PFSK-1 (cell line): ENCODE data around the gene MDGA2.

Experiments
- FOXP2 ChIP-seq: optimal IDR thresholded peaks from 2 replicates; pipeline ENCODE3; 2011; ENCODE audit warnings: borderline replicate concordance, control low read depth, inconsistent platforms; ENCODE audit not compliant: insufficient read depth; ENCODE audit errors: extremely low read length, extremely low read depth
- POLR2AphosphoS5 ChIP-seq: IDR thresholded peaks from 2 replicates; pipeline ENCODE4 v1.6.1; 2012; ENCODE audit warnings: low read depth, mild to moderate bottlenecking, control low read depth, low read length, moderate library complexity
- SIN3A ChIP-seq: IDR thresholded peaks from 2 replicates; pipeline ENCODE4 v1.6.1; 2012; ENCODE audit warnings: mild to moderate bottlenecking, low read length, moderate library complexity, borderline replicate concordance; ENCODE audit not compliant: insufficient read depth
- TAF1 ChIP-seq: IDR thresholded peaks from 2 replicates; pipeline ENCODE4 v1.6.1; 2012; ENCODE audit warnings: low read length, control low read depth, borderline replicate concordance; ENCODE audit not compliant: insufficient read depth
- TF ChIP-seq, protein P1 (sequence below), 2 experiments: IDR thresholded peaks; 2 replicates each; pipeline versions ENCODE4 v1.6.1 to v1.8.0; 2011 to 2012; ENCODE audit warnings: low read depth in 2 of 2, low read length in 2 of 2, control low read depth in 1 of 2, inconsistent platforms in 1 of 2, mild to moderate bottlenecking in 1 of 2, moderate library complexity in 1 of 2; ENCODE audit not compliant: insufficient read depth in 1 of 2

MDGA2 gene

DNA sequence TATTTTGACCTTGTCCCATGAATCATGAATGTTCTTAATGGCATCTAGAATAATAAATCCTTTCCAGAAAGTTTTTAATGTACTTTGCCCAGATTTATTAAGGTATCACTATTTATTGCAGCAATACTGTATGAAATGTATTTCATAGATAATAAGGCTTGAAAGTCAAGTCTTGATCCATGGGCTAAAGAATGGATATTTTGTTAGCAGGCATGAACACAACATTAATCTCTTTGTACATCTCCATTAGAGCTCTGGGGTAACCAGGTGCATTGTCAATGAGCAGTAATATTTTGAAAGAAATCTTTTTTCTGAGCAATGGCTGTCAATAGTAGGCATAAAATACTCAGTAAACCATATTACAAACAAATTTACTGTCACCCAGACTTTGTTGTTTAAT, 882.3 kb downstream of the MDGA2 start:
- TF ChIP-seq POLR2AphosphoS5 (no peak), SIN3A (no peak), FOXP2 (no peak), TAF1 (no peak)
- TF ChIP-seq, protein P1, sequence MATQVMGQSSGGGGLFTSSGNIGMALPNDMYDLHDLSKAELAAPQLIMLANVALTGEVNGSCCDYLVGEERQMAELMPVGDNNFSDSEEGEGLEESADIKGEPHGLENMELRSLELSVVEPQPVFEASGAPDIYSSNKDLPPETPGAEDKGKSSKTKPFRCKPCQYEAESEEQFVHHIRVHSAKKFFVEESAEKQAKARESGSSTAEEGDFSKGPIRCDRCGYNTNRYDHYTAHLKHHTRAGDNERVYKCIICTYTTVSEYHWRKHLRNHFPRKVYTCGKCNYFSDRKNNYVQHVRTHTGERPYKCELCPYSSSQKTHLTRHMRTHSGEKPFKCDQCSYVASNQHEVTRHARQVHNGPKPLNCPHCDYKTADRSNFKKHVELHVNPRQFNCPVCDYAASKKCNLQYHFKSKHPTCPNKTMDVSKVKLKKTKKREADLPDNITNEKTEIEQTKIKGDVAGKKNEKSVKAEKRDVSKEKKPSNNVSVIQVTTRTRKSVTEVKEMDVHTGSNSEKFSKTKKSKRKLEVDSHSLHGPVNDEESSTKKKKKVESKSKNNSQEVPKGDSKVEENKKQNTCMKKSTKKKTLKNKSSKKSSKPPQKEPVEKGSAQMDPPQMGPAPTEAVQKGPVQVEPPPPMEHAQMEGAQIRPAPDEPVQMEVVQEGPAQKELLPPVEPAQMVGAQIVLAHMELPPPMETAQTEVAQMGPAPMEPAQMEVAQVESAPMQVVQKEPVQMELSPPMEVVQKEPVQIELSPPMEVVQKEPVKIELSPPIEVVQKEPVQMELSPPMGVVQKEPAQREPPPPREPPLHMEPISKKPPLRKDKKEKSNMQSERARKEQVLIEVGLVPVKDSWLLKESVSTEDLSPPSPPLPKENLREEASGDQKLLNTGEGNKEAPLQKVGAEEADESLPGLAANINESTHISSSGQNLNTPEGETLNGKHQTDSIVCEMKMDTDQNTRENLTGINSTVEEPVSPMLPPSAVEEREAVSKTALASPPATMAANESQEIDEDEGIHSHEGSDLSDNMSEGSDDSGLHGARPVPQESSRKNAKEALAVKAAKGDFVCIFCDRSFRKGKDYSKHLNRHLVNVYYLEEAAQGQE (IDR thresholded peaks at IDR 0.05; ENCODE audit: insufficient read depth in 1 of 2, low read depth in 2 of 2, low read length in 2 of 2): no peak
